Measurements from ENCODE around the gene PGAP3. TPM values are rescaled to one million over a fixed set of nuclear protein-coding genes. Genes with fewer than 3 reads are reported as not detected.

The PGAP3 gene, protein sequence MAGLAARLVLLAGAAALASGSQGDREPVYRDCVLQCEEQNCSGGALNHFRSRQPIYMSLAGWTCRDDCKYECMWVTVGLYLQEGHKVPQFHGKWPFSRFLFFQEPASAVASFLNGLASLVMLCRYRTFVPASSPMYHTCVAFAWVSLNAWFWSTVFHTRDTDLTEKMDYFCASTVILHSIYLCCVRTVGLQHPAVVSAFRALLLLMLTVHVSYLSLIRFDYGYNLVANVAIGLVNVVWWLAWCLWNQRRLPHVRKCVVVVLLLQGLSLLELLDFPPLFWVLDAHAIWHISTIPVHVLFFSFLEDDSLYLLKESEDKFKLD
- 3.0 and 3.8 TPM in 2 replicates for total RNA-seq

DNA sequence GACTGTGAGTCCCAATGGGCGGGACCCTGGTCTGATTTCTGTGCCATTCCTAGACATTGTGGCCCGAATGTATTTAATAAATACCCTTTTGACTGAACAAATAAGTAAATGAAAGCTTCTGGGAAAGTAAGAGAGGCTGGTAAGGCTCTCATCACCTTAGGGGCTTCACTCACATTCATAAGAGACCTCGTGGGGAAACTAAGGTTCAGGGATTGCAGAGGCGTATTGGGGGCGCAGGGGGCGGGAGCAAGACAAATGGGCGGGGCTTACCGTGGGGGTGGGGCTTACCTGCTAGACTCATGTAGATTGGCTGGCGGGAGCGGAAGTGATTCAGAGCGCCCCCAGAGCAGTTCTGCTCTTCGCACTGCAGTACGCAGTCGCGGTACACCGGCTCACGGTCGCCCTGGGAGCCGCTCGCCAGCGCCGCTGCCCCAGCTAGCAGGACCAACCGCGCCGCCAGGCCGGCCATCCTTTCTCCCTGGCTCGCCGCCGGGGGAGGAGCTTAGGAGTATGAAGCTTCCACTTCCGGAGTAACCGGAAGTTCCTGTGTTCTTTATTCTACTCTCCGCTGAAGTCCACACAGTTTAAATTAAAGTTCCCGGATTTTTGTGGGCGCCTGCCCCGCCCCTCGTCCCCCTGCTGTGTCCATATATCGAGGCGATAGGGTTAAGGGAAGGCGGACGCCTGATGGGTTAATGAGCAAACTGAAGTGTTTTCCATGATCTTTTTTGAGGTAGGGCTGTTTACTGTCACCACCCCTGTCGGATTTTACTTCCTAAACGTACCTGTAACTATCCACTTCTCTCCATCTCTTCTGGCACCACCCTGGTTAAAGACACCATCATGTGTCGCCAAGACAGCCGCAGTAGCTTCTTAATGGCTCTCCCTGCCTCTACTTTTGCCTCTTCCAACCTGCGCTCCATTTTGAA, at the start of gene PGAP3:
Gene PGAP3, minus strand, starts transcription at position 512 of the 929 bp plus-strand sequence. Its CDS starts 43 bp downstream, at position 469.

DNA sequence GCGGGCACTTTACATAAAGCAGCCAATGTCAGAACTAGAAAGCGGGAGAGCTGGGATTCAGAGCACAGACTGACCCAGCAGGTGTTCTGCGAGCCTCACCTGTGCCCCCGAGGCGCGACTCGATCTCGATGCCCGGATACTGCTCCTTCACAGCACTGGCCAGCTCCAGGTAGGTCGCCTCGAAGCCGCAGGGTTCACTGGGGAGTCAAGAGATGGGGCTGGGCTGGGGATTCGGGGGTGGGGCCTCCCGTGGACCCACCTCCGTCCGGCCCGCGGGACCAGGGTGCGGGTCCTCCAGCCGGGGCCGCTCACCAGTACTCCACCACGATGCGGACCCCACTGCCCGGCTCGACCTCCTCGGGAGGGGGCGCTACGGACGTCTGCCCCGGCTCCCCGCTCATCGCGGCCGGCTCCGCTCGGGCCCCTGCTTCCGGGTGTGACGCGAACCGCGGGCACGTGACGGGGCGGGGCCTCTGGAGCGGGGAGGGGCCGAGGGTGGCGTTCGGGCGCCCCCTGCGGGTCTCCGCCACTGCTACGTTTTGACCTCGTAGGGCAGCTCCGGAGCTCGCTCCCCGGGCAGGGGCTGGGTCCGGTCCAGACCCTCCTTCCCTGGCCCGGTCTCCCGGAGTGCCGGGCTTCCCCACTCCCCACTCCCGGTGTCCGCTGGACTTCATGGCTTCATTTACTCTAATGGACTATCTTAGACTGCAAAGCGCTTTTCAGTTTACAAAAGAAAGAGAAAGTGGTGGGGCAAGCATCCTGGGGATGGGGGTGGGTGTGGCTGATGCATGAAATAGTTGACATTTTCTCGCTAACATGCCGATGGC, 42.5 kb upstream of the PGAP3 start, which contains the start of gene MIEN1:
Gene MIEN1, minus strand, starts transcription at position 438 of the 827 bp plus-strand sequence. Its CDS starts 37 bp downstream, at position 401.

DNA sequence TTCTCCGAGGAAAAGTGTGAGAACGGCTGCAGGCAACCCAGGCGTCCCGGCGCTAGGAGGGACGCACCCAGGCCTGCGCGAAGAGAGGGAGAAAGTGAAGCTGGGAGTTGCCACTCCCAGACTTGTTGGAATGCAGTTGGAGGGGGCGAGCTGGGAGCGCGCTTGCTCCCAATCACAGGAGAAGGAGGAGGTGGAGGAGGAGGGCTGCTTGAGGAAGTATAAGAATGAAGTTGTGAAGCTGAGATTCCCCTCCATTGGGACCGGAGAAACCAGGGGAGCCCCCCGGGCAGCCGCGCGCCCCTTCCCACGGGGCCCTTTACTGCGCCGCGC, 11.9 kb upstream of the PGAP3 start, which contains the start of gene ERBB2:
Gene ERBB2, plus strand, starts transcription at position 247 of the 330 bp plus-strand sequence. CDS start 175 bp downstream, outside the sequence.

DNA sequence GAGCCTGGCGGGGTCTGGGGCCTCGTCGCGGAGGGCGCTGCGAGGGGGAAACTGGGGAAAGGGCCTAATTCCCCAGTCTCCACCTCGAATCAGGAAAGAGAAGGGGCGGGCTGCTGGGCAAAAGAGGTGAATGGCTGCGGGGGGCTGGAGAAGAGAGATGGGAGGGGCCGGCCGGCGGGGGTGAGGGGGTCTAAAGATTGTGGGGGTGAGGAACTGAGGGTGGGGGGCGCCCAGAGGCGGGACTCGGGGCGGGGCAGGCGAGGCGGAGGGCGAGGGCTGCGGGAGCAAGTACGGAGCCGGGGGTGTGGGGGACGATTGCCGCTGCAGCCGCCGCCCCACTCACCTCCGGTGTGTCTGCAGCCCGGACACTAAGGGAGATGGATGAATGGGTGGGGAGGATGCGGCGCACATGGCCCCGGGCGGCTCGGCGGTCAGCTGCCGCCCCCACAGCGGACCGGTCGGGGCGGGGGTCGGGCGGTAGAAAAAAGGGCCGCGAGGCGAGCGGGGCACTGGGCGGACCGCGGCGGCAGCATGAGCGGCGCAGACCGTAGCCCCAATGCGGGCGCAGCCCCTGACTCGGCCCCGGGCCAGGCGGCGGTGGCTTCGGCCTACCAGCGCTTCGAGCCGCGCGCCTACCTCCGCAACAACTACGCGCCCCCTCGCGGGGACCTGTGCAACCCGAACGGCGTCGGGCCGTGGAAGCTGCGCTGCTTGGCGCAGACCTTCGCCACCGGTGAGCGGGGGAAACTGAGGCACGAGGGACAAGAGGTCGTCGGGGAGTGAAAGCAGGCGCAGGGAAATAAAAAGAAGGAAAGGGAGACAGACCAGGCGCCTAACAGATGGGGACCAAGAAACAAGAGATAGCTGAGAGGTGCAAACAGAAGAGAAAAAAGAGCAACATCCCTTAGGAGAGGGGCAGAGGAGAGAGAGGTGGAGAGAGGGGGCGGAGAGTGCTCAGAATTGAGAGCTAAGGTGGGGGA, 19.6 kb downstream of the PGAP3 start, which contains the start of gene PNMT:
Gene PNMT, plus strand, starts transcription at position 509 of the 980 bp plus-strand sequence. Its CDS starts 23 bp downstream, at position 532.

DNA sequence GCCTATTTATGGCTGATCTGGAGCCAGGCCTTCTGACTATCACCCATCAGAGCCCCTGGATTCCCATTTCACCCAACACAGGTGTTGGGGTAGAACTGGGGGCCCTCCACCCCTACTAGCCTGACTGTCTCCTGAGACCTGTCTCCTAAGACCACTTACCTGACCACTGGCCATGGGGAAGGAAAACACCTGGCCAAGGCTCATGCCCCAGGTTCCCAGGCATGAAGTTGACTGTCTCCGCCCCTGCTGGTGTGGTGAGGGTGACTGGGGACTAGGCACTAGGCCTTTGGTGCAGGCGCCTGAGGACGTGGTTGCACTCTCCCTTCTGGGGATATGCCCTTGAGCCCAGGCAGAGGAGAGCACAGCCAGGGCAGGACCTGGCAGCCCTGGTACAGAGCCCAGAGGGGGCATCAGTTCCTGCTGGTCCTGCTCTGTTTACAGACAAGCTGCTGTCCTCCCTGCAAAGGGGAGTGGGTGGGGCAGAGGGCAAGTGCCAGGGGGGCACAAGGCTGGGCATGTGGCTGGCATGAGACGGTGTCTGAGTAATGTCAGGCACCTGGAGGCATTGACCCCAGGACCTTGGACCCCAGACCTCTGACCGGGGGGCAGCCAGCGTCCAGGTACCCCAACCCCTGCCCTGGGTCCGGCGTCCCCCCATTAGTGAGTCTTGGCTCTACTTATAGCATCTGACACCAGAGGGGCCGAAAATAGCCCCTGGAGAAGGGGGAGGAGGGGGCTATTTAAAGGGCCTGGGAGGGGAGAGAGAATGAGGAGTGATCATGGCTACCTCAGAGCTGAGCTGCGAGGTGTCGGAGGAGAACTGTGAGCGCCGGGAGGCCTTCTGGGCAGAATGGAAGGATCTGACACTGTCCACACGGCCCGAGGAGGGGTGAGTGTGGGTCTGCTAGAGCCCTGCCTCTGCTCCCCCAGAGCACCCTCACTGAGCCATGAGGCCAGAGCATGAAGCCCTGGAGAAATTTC, 23.0 kb downstream of the PGAP3 start, which contains the start of gene TCAP:
Gene TCAP, plus strand, starts transcription at position 769 of the 981 bp plus-strand sequence. Its CDS starts 11 bp downstream, at position 780.

DNA sequence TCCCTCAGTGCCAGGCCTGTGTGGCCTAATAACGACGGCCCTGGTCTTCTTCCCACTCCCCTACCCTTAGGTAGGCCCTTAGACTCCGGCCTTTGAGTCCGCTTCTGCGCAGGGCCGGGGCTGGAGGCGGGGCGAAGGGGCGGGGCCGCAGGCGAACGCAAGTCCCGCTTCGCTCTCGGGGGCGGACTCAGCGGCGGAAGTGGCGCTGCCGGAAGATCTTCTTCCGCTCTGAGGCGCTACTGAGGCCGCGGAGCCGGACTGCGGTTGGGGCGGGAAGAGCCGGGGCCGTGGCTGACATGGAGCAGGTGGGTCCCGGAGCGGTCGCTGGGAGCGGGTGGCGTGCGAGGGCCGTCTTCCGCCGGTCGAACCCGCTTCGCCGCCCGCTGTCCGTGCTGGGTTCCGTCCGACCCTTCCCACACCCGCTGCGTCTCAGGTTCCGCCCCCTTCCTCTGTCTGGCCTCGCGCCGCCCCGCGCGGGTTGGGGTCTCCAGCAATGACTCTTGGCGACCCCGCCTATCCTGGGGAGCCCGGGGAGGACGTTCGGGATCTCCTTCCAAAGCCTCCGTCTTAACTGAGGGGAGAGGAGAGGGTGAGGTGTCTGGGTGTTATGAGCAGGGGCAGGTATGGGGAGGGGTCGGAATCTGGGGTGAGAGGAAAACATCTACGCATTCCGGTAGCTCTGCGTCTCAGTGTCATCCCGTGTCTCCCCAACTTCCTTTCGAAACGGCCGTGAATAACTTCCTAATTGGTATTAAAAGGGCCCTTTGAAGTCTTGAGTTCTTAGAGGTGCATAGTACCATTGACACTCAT, 50.7 kb downstream of the PGAP3 start, which contains the start of gene STARD3:
Gene STARD3, plus strand, starts transcription at position 218 of the 810 bp plus-strand sequence. CDS start 16,388 bp downstream, outside the sequence.

DNA sequence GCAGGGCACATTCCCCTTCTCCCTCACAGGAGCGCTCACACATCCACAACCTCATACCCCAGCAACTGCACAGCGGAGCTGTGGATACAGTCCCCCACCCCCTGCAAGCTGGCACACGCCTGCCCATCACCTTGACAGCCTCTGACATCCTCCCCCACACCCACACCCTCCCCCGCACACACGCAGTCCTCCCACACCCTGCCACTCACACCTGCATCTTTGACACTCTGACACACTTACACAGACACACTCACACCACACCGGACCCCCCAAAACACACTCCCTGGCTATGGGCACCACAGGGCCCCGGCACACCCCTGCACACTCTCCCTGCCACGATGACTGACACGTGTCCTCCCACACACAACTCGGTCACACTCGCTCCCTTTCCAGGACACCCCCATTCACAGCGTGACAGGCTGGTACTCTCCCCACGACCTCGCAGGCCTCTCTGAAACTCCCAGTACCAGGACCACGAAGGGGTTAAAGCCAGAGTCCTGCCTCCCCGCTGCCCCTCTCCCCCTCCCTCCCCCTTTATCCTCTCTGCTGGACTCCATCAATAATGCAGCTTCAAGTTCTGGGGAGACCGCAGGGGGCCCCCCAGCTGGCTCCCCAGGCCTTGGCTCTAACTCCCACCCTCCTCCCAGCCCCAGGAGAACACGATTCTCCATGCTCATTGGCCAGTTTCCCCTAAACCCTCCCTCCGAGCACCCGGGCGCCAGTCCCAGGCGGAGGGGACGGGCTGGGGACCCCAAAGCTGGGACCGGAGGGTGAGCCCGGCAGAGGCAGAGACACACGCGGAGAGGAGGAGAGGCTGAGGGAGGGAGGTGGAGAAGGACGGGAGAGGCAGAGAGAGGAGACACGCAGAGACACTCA, 61.4 kb downstream of the PGAP3 start, which contains the start of gene PPP1R1B:
Gene PPP1R1B, plus strand, starts transcription at position 782 of the 876 bp plus-strand sequence. CDS start 441 bp downstream, outside the sequence.

Other genes with a start within 250 kb of the PGAP3 start
- gene MED1, start 236.8 kb downstream of the PGAP3 start, total RNA-seq: 20.7 and 22.6 TPM in 2 replicates
- 20.6 and 24.0 TPM in 2 replicates for gene CDK12, start 226.6 kb downstream of the PGAP3 start, total RNA-seq
- gene NEUROD2, start 80.1 kb downstream of the PGAP3 start, total RNA-seq: not detected in 2 replicates
- not detected in 2 replicates for gene PPP1R1B, start 61.1 kb downstream of the PGAP3 start, total RNA-seq
- 20.1 and 26.4 TPM in 2 replicates for gene STARD3, start 50.9 kb downstream of the PGAP3 start, total RNA-seq
- 0.18 and 0.28 TPM in 2 replicates for gene TCAP, start 22.7 kb downstream of the PGAP3 start, total RNA-seq
- not detected in 2 replicates for gene PNMT, start 19.6 kb downstream of the PGAP3 start, total RNA-seq
- gene ERBB2, start 12.0 kb upstream of the PGAP3 start, total RNA-seq: 19.2 and 21.8 TPM in 2 replicates
- 11.3 and 12.6 TPM in 2 replicates for gene MIEN1, start 42.5 kb upstream of the PGAP3 start, total RNA-seq
- not detected in 2 replicates for gene GRB7, start 49.9 kb upstream of the PGAP3 start, total RNA-seq
- not detected in 2 replicates for gene IKZF3, start 176.3 kb upstream of the PGAP3 start, total RNA-seq
- gene ZPBP2, start 180.1 kb upstream of the PGAP3 start, total RNA-seq: not detected in 2 replicates
- 1.4 and 7.1 TPM in 2 replicates for gene GSDMB, start 230.6 kb upstream of the PGAP3 start, total RNA-seq
- 22.4 and 35.8 TPM in 2 replicates for gene ORMDL3, start 239.5 kb upstream of the PGAP3 start, total RNA-seq
- not detected in 2 replicates for gene LRRC3C, start 239.7 kb upstream of the PGAP3 start, total RNA-seq

Data from endothelial cell of coronary artery (primary cell).